ENCODE measurements around the gene GZMH. TPM values are rescaled to one million over a fixed set of nuclear protein-coding genes. Genes with fewer than 3 reads are reported as not detected.

GZMH gene
- total and polyA plus RNA-seq, 2 donors (not counting 3 experiments of a cell fraction or from before 2014, with no cell fraction given), result not detected

GRCh38 chr14:24639270-24639669 lies 29.8 kb upstream of the GZMH start:
- no peak overlapping the region for H3K27ac ChIP-seq (ENCODE audit: insufficient read depth, low read depth, low read length)
- TF ChIP-seq JUN (IDR thresholded peaks at IDR 0.05; ENCODE audit: borderline replicate concordance, insufficient read depth, insufficient read length, low read depth) (no peak), CTCF (IDR thresholded peaks at IDR 0.05; ENCODE audit: extremely low read depth in 1 of 2, insufficient read depth in 1 of 2, low read depth in 1 of 2, low read length in 2 of 2) (no peak), POLR2A (IDR thresholded peaks at IDR 0.05; ENCODE audit: low read depth, low read length) (no peak), FOS (IDR thresholded peaks at IDR 0.05; ENCODE audit: borderline replicate concordance, insufficient read depth, low read length) (no peak), EZH2 (IDR thresholded peaks at IDR 0.05; ENCODE audit: borderline replicate concordance, low read depth, low read length, severe bottlenecking) (no peak), GATA2 (IDR thresholded peaks at IDR 0.05; ENCODE audit: insufficient read depth, insufficient read length, low read depth, low read length) (no peak), MYC (IDR thresholded peaks at IDR 0.05; ENCODE audit: low read depth, low read length) (no peak), POLR2AphosphoS5 (IDR thresholded peaks at IDR 0.05; ENCODE audit: insufficient read depth, low read depth, low read length) (no peak), MAX (IDR thresholded peaks at IDR 0.05; ENCODE audit: insufficient read depth, insufficient read length) (no peak)
- no peaks in the 10 kb centered on the region for H3K36me3 ChIP-seq (ENCODE audit: control insufficient read depth in 2 of 2, extremely low read depth in 1 of 2, insufficient read depth in 2 of 2, low read length in 2 of 2)
- no peaks in the 10 kb centered on the region for H3K4me1 ChIP-seq (ENCODE audit: control insufficient read depth, extremely low read depth, insufficient read depth, low read length)
- no peak overlapping the region for H3K4me2 ChIP-seq (ENCODE audit: insufficient read depth, low read length)
- POLR2A ChIA-PET, result no interaction called here
- H4K20me1 ChIP-seq (replicated peaks; ENCODE audit: control insufficient read depth, extremely low read depth, insufficient read depth, low read length), result no peaks in the 10 kb centered on the region
- CTCF ChIA-PET, result no interaction called here
- no peaks in the 10 kb centered on the region for H3K9me1 ChIP-seq (replicated peaks; ENCODE audit: control insufficient read depth, extremely low read depth, insufficient read depth, low read length)
- FAIRE-seq (no peak), DNase-seq (ENCODE audit: low read depth, low spot score) (no peak)
- no peaks in the 10 kb centered on the region for H3K9me3 ChIP-seq (replicated peaks; ENCODE audit: control insufficient read depth, insufficient read depth, low read length)
- no peaks in the 10 kb centered on the region for H3K27me3 ChIP-seq (ENCODE audit: control insufficient read depth in 2 of 2, insufficient read depth in 2 of 2, low read length in 2 of 2)
- intact Hi-C loops (cut with micrococcal nuclease), result no loop called here
- H2AFZ ChIP-seq (ENCODE audit: low read depth, low read length), result no peak overlapping the region
- dilution Hi-C loops (cut with MboI; ENCODE audit: extremely low pct_ligation_motif_present, low sequenced_read_pairs), result no loop called here
- no TSS peak for BruUV-seq (replicated peaks)
- H3K9ac ChIP-seq (replicated peaks; ENCODE audit: extremely low read depth, insufficient read depth, low read length), result no peak overlapping the region
- no peaks in the 10 kb centered on the region for H3K79me2 ChIP-seq (ENCODE audit: control insufficient read depth, insufficient read depth, low read length)
- no peak overlapping the region for H3K4me3 ChIP-seq (replicated peaks in 1 of 3; ENCODE audit: insufficient read depth in 1 of 3, low read depth in 1 of 3, low read length in 3 of 3)
